K562 (cell line): Measurements from ENCODE around the gene PTH2. TPM values are rescaled to one million over a fixed set of nuclear protein-coding genes. Genes with fewer than 3 reads are reported as not detected.
A peak's percentile ranks its signal among the peaks of the same experiment; 100 is the strongest.

ENCODE experiments used
- ADNP ChIP-seq: fragments of 200-800 bp; sonication (Bioruptor generic); IDR thresholded peaks from 2 replicates; pipeline ENCODE4 v1.6.1; 2016; ENCODE audit warnings: missing genetic modification characterization, missing compliant biosample characterization
- CBFA2T2 ChIP-seq: fragments of 450-650 bp; conservative IDR thresholded peaks from 2 replicates; pipeline ENCODE4 v1.6.1; 2017; ENCODE audit warnings: mild to moderate bottlenecking
- ELF2 ChIP-seq: fragments of 250-450 bp; sonication (Bioruptor Pico); IDR thresholded peaks from 2 replicates; pipeline ENCODE4 v1.5.0; 2021; ENCODE audit warnings: mild to moderate bottlenecking
- ESRRA ChIP-seq: fragments of 450-650 bp; IDR thresholded peaks from 2 replicates; pipeline ENCODE4 v1.6.1; 2014; ENCODE audit warnings: low read depth, mild to moderate bottlenecking, moderate library complexity, borderline replicate concordance
- FOXK1 ChIP-seq: sonication (generic); formaldehyde crosslinking; IDR thresholded peaks from 2 replicates; pipeline ENCODE4 v1.8.0; 2022; ENCODE audit warnings: missing genetic modification reagents, mild to moderate bottlenecking, borderline replicate concordance
- GTF2F1 ChIP-seq: IDR thresholded peaks from 2 replicates; pipeline ENCODE4 v1.6.1; 2011; ENCODE audit warnings: low read depth, low read length, improper control_type of control experiment
- HDAC1 ChIP-seq, 2 experiments: fragments of 450-650 bp; IDR thresholded peaks; 2 replicates each; pipeline ENCODE4 v1.6.1; 2016 to 2017; ENCODE audit warnings: inconsistent platforms in 1 of 2, mild to moderate bottlenecking in 1 of 2, moderate library complexity in 1 of 2
- HSF4 ChIP-seq: fragments of 250-450 bp; sonication (Bioruptor Pico); IDR thresholded peaks from 2 replicates; pipeline ENCODE4 v2.1.2; 2022; ENCODE audit warnings: mild to moderate bottlenecking, moderate library complexity, borderline replicate concordance
- KDM4B ChIP-seq, 2 experiments: fragments of 450-650 bp in 1 of 2; sonication (generic) in 1 of 2; IDR thresholded peaks; 2 replicates each; pipeline ENCODE4 v1.6.1; 2016 to 2017; ENCODE audit warnings: borderline replicate concordance in 2 of 2, antibody characterized with exemption in 1 of 2, low read depth in 1 of 2, mild to moderate bottlenecking in 1 of 2
- MAZ ChIP-seq, 2 experiments: fragments of 450-650 bp in 1 of 2; sonication (generic) in 1 of 2; formaldehyde crosslinking; IDR thresholded peaks in 1 of 2; conservative IDR thresholded peaks in 1 of 2; 2 replicates each; pipeline versions ENCODE4 v1.4.0 to v1.5.0; 2020; ENCODE audit warnings: mild to moderate bottlenecking in 1 of 2, missing genetic modification reagents in 1 of 2
- MCM3 ChIP-seq: fragments of 450-650 bp; IDR thresholded peaks from 2 replicates; pipeline ENCODE4 v1.6.1; 2016
- NFIC ChIP-seq: fragments of 450-650 bp; IDR thresholded peaks from 2 replicates; pipeline ENCODE4 v1.6.1; 2017; ENCODE audit warnings: mild to moderate bottlenecking, inconsistent platforms
- POLR2B ChIP-seq: fragments of 450-650 bp; IDR thresholded peaks from 2 replicates; pipeline ENCODE4 v1.6.1; 2018; ENCODE audit warnings: low read depth; ENCODE audit not compliant: partially characterized antibody
- RBBP5 ChIP-seq: fragments of 200-600 bp; sonication (generic); IDR thresholded peaks from 2 replicates; pipeline ENCODE4 v1.6.1; 2012; ENCODE audit warnings: borderline replicate concordance, mild to moderate bottlenecking, low read length, control low read depth, inconsistent platforms; ENCODE audit not compliant: insufficient read depth, poor library complexity, severe bottlenecking
- SUPT5H ChIP-seq: fragments of 450-650 bp; IDR thresholded peaks from 2 replicates; pipeline ENCODE4 v1.6.1; 2016
- TAF9B ChIP-seq: fragments of 450-650 bp; IDR thresholded peaks from 2 replicates; pipeline ENCODE4 v1.6.1; 2018; ENCODE audit warnings: mild to moderate bottlenecking; ENCODE audit not compliant: partially characterized antibody
- ZC3H8 ChIP-seq: fragments of 450-650 bp; IDR thresholded peaks from 2 replicates; pipeline ENCODE4 v1.6.1; 2017
- ZNF143 ChIP-seq: sonication (generic); formaldehyde crosslinking; IDR thresholded peaks from 2 replicates; pipeline ENCODE4 v1.9.0; 2022; ENCODE audit warnings: mild to moderate bottlenecking, missing genetic modification reagents
- polyA plus RNA-seq, 8 experiments: library from polyadenylated mRNA; depleted of rRNA in 4 of 8; stranded (reverse) in 5 of 8; unstranded in 3 of 8; fragments of >200 nt; fragmentation: Nextera tagmentation in 2 of 8; fragmentation: Illumina TruSeq in 1 of 8; extraction: Ambion mirVana in 2 of 8; extraction: Trizol in 1 of 8; gene quantifications; 2 replicates each; pipeline versions ENCODE4 v1.2.1 to v1.2.3, GENCODE V29; 2011 to 2014; ENCODE audit warnings: inconsistent platforms in 1 of 8, missing spikeins in 1 of 8
- total RNA-seq, 7 experiments: library from RNA; depleted of rRNA in 6 of 7; stranded (reverse); fragments of >200 nt in 6 of 7; fragmentation: Illumina TruSeq in 2 of 7; extraction: Trizol in 2 of 7; gene quantifications; 2 replicates each; pipeline versions ENCODE4 v1.2.1 to v1.2.3, GENCODE V29; 2011 to 2021; ENCODE audit warnings: low replicate concordance in 1 of 7
- TF ChIP-seq, protein P1 (sequence below): fragments of 450-650 bp; IDR thresholded peaks from 2 replicates; pipeline ENCODE4 v1.6.1; 2016; ENCODE audit warnings: low read depth, mild to moderate bottlenecking, moderate library complexity
- TF ChIP-seq, protein P2 (sequence below): sonication (generic); formaldehyde crosslinking; IDR thresholded peaks from 2 replicates; pipeline ENCODE4 v1.8.0; 2023; ENCODE audit warnings: missing genetic modification reagents, mild to moderate bottlenecking, borderline replicate concordance
- TF ChIP-seq, protein P3 (sequence below): fragments of 450-650 bp; IDR thresholded peaks from 2 replicates; pipeline ENCODE4 v1.6.1; 2017; ENCODE audit warnings: mild to moderate bottlenecking, moderate library complexity

The PTH2 gene
- total and polyA plus RNA-seq, 9 of the 15 experiments (the other 6 are each of a cell fraction or from before 2014, with no cell fraction given) = 1.3 TPM; not detected in 8

DNA sequence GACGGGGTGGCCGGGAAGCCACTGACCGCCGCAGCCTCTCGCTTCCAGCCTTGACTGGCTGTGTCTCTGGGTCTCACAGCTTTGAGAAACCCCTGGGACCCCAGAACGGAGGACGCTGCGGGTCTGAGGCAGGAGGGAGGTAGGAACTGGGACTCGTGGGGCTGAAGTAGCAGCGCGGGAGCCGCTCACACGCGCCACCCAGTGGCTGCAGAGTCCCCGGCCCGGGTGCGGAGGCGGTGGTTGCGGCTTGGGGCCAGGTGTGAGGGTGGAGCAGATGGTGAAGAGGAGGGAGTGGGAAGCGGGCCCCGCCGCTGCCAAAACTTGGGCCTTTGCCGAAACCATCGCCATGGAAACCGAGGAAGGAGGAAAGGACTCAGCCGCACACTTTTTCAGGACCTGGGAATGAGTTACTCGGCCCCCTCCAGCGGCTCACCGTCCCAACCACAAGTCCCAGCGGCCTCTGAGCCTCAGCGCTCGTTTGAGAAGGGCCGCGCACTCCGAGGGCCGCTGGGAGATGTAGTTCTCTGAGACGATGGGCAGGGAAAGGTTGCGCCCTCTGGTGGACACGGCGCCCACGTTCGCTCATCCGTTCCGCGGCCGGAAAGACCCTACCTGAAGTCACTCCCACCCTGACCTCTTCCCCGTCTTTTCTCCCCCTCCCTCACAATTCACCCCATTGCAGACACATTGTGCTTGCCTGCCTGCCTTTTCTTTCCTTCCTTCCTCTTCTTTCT lies 20.3 kb upstream of the PTH2 start (continued):
- TF ChIP-seq FOXK1 (CRISPR knock-in tag) (no peak; the same call in 1 of the 2 replicates), HDAC1 (IDR thresholded peaks at IDR 0.05) (no peak; a peak in 1 of 4 replicates), CBFA2T2 (peak; percentile 36), MCM3 (no peak), HSF4 (CRISPR knock-in tag) (no peak), KDM4B (IDR thresholded peaks at IDR 0.05; ENCODE audit: borderline replicate concordance in 2 of 2, low read depth in 1 of 2) (peak in 1 of 2 experiments; percentile 61; a peak in 1 of 4 replicates), ELF2 (peak; percentile 53; the same call in 1 of the 2 replicates), ZC3H8 (no peak), NFIC (peak; percentile 81), ADNP (tag) (no peak), ESRRA (peak; percentile 69; the same call in 1 of the 2 replicates), GTF2F1 (no peak), SUPT5H (no peak), RBBP5 (no peak), POLR2B (no peak), ZNF143 (CRISPR knock-in tag) (peak; percentile 99), MAZ (CRISPR knock-in tag; conservative IDR thresholded peaks at IDR 0.05 in 1 of 2, IDR thresholded peaks at IDR 0.05 in 1 of 2) (peak; percentile 86 to 95), TAF9B (no peak)
- TF ChIP-seq, protein P1, sequence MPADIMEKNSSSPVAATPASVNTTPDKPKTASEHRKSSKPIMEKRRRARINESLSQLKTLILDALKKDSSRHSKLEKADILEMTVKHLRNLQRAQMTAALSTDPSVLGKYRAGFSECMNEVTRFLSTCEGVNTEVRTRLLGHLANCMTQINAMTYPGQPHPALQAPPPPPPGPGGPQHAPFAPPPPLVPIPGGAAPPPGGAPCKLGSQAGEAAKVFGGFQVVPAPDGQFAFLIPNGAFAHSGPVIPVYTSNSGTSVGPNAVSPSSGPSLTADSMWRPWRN = no peak
- TF ChIP-seq, protein P2, sequence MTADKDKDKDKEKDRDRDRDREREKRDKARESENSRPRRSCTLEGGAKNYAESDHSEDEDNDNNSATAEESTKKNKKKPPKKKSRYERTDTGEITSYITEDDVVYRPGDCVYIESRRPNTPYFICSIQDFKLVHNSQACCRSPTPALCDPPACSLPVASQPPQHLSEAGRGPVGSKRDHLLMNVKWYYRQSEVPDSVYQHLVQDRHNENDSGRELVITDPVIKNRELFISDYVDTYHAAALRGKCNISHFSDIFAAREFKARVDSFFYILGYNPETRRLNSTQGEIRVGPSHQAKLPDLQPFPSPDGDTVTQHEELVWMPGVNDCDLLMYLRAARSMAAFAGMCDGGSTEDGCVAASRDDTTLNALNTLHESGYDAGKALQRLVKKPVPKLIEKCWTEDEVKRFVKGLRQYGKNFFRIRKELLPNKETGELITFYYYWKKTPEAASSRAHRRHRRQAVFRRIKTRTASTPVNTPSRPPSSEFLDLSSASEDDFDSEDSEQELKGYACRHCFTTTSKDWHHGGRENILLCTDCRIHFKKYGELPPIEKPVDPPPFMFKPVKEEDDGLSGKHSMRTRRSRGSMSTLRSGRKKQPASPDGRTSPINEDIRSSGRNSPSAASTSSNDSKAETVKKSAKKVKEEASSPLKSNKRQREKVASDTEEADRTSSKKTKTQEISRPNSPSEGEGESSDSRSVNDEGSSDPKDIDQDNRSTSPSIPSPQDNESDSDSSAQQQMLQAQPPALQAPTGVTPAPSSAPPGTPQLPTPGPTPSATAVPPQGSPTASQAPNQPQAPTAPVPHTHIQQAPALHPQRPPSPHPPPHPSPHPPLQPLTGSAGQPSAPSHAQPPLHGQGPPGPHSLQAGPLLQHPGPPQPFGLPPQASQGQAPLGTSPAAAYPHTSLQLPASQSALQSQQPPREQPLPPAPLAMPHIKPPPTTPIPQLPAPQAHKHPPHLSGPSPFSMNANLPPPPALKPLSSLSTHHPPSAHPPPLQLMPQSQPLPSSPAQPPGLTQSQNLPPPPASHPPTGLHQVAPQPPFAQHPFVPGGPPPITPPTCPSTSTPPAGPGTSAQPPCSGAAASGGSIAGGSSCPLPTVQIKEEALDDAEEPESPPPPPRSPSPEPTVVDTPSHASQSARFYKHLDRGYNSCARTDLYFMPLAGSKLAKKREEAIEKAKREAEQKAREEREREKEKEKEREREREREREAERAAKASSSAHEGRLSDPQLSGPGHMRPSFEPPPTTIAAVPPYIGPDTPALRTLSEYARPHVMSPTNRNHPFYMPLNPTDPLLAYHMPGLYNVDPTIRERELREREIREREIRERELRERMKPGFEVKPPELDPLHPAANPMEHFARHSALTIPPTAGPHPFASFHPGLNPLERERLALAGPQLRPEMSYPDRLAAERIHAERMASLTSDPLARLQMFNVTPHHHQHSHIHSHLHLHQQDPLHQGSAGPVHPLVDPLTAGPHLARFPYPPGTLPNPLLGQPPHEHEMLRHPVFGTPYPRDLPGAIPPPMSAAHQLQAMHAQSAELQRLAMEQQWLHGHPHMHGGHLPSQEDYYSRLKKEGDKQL = peak; percentile 81; the same call in 1 of the 2 replicates
- TF ChIP-seq, protein P3, sequence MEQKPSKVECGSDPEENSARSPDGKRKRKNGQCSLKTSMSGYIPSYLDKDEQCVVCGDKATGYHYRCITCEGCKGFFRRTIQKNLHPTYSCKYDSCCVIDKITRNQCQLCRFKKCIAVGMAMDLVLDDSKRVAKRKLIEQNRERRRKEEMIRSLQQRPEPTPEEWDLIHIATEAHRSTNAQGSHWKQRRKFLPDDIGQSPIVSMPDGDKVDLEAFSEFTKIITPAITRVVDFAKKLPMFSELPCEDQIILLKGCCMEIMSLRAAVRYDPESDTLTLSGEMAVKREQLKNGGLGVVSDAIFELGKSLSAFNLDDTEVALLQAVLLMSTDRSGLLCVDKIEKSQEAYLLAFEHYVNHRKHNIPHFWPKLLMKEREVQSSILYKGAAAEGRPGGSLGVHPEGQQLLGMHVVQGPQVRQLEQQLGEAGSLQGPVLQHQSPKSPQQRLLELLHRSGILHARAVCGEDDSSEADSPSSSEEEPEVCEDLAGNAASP = no peak
